GM20431 (cell line): ENCODE results near the gene NPR2.

Experiments
- in situ Hi-C: fragments of 300-500 bp; cut with MseI, MboI; formaldehyde crosslinking; loops from one replicate; pipeline ENCODE4 v1.15.0; 2020; ENCODE audit warnings: low sequenced_read_pairs; ENCODE audit not compliant: unreplicated experiment

NPR2 gene

DNA sequence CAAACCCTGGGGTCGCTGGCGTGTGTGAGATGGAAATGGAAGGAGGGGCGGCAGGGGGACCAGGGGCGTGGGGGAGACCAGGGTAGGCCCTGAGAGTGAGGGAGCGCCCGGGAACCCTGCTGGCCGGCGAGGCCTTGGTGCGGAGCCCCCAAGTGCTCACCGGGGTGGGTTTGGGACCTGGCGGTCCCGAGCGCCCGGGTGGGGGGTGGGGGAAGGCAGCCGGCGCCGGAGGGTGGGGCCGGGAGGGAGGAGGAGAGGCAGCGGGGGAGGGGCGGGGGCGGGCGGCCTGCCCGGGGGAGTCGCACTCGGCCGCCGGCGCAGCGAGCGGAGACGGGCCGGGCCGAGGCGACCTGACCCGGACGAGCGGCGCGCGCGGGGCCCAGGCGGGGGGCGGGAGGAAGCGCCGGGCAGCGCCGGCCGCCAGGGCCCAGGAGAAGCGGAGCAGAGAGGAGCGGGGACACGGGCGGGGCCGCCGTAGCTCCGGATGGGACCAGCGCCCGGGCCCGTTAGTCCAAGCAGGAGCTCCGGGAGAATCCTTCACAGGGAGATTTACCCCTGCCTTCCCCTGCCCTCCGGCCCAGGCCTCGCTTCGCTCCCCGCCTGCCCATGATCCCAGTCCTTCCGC lies at the start of gene NPR2:
TSS of gene NPR2 (plus strand) at position 295 of the 625 bp plus-strand sequence. CDS start 818 bp downstream, outside the sequence.
- in situ Hi-C loops: no loop called here

DNA sequence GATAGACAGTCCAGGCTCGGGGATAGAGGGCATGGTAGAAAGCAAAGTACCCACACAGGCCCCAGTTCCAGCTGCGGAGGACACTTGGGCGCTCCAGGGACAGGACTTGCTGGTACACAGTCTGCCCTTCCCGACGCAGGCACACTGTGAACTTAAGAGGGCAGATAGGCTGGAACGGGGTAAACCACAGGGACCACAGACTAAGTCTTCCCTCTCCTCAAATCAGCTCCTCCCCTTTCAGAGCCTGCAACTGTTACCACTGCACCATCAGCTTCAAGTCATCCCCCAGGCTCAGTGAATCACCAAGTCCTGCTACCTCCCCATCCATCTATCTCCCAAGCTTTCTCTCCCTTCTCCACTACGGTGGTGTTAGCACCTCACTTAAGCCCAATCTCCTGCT lies 49.7 kb upstream of the NPR2 start:
- in situ Hi-C loops: no loop called here

DNA sequence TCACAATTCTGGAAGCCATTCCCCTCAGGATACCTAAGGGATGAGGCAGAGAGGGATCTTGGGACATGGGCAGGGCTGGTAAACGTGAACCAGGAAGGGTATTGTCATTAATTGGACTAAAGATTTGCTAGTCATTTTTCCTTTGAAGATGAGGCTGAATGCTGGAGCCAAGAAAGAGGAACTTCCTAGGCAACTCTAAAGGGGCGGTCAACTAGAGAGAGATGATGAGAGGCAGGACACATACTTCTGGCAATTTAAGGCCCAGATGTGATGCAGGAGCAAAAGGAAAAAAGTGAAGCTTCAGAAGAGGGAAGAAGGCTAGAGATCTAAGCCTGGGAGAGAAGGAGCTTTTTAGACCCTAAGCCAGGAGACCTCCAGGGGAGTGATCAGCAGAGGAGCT lies 47.9 kb upstream of the NPR2 start:
- in situ Hi-C loops: no loop called here

DNA sequence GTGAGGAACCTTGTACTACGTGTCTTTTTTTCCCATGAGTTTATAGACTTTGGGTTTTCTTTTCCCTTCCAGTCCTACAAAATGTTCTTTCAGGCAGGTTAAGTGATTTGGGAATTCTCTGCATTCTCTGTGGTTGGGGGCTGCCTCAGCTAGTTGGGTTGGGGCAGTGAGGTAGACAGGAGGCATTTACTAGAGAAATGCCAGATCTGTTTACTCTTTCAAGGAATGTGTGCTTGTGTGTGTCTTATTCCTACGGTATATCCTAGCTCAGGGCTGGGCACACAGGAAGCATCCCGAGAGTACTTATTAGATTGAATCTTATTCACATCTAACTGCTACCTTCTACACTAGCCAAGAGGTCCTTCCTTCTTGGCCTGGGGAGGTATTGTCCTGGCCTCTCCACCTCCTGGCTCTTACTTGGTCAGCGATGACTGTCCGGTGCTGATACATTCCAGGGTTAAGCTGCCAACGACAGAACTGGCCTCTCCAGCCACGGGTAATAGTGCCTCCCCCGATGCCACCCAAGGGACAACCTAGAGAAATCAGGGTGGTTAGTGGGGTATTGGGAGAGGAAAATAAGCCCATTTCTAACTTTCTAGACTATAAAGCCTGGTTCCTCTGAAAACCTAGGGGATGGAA lies 47.4 kb upstream of the NPR2 start:
- in situ Hi-C loops: no loop called here

DNA sequence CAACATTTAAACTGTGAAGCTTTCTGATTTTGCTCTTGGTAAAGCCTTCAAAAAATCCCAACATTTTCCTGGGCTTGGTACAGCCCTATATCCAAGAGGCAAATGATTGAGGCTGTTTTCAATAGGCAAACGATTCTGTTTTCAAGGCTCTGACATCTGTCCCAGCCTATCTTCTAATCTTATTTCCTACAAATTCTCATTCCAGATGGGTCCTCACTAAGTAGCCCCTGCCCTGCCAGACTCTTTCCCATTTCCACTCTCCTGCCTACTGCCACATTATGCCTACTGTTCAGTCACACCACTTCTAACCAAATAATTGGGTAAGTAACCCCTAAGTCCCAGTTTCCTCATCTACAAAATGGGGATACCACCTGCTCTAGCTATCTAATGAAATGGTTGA lies 45.8 kb upstream of the NPR2 start:
- in situ Hi-C loops: no loop called here

DNA sequence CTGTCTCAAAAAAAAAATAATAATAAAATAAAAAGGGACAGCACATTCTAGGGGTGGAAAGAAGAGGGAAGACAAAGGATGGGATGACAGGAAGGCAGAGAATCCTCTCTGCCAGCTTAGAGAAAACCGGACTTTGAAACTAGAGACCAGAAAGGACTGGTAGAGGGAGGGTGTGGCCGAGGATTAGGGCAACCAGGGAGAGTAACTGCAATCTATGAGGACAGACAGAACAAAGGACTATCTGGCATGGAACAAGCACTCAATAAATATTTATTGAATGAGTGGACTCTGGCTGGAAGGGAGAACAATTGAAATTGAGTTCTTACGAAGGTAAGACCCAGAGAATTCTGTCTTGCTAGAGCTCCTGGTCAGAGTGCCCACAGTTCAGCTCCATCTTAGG lies 44.8 kb upstream of the NPR2 start:
- in situ Hi-C loops: no loop called here

DNA sequence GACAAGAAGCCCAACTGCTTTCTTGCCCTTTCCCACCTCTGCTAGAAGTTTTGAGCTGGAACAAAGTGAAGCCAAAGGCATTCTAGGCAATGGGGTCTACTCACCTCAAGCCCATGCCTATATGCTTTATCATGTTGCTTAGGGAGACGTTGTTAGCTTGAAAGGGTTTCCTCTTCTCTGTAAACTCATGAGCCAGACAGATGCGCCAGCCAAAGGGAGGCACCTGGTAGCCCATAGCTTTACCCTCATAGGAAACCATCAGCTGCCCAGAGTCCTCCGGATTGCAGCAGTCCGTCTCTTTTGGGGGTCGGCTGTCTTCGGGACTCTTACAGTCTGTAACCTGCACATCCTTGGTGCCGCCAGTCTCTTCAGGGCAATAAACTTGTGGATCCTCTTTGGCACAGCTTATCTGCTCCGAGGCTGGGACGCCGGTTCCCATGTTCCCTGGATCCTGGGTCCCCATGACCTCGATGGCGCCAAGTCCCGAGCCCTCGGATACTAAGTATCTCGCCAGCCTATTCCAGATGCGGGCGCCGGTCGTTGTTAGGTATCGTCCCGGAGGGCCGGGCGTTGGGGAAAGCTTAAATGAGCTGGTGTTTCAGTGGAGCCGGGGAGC lies 43.0 kb upstream of the NPR2 start:
- in situ Hi-C loops: no loop called here

DNA sequence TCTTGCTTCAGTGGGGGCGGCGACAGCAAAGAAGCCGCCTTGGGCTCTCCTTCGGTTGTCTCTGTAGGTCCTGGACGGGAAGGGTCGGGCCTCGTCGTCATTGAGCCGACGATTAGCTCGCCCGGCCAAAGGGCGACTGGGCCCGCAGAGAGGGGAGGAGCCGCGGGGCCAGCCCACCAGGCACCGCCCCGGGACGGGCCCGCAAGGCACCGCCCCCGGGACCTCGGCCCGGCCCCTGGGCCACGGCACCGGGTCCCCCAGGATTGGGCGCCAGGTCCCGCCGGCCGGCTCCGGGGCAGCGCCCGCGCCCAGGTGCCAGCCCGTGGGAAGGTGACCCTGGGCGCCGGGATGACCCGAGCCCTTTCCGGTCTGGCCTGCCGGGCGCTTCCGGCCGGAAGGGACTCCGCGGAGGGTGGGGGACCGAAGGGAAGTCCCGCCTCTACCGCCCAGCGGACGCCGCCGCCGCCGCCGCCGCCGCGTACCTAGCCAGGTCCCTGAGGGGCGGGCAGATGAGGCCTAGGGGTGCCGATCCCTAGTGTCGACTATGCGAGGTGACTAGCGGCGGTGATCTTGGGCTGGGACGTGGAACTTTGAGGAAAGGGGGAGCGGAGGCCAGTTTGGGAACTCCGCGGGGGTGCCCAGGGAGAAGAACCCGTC lies 42.4 kb upstream of the NPR2 start, which contains the start of the genes GBA2 and RGP1:
TSS of gene GBA2 (minus strand) at position 371 of the 657 bp plus-strand sequence. CDS start 524 bp downstream, outside the sequence.
TSS of gene RGP1 (plus strand) at position 430 of the 657 bp plus-strand sequence. CDS start 469 bp downstream, outside the sequence.
- in situ Hi-C loops: no loop called here

DNA sequence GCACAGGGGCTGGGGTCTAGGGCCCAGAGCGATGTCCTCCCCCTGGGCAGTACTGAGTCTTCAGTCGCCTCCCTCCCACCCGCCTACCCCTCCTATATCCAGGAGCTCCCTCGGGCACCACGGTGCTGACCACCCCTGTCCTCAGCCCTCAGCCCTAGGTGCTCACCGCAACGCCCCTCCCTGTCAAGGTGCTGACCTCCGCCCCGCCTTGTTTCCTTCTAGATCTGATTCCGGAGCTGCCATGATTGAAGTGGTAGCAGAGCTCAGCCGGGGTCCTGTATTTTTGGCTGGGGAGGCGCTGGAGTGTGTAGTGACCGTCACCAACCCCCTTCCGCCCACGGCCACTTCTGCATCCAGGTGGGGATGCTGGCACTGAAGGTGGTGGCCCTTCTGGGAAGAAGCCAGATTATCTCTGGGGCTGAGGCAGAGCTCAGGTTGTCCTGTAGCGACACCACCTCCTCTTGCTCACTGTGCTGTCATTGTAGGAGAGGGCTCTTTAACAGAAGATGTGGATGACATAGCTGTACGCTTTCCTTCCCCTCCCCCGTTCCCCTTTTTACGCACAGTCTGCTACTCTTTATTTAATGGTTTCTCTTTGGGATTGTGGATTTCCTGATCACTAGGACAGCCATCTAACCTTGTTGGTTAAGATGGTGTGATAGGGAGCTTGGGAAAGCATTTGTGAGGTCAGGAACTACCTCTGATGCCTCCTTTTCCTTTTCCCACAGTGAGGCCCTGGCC lies 41.7 kb upstream of the NPR2 start:
- in situ Hi-C loops: no loop called here

DNA sequence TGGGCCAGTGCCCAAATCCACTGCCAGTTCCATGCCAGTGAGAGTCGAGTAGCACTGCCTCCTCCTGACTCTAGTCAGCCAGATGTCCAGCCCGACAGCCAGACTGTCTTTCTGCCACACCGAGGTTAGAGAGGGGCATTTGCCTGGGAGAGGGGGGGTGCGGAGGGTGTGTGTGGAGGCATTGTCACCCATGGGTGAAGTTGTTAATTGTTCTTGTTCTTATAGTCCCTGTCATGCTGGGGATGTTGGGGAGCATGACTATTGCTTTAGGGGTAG lies 41.2 kb upstream of the NPR2 start:
- in situ Hi-C loops: no loop called here

DNA sequence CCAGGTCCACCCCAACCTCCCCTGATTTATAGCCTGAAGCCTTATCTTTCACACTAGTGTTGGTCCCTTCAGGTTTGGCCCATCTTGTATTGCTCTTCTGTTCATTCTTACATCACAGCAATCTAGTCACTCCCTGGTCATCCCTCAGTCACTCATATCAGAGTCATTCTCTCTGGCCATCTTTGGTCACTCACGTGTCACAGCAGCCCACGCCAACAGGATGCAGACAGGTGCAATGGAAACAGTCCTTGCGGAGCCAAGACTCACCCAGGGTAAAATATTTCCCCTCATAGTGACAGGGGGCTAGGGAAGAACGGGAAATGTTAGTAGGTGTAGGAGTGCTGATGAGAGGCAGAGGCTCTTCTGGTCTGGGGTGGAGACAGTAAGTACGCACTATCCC lies 37.9 kb upstream of the NPR2 start:
- in situ Hi-C loops: no loop called here

DNA sequence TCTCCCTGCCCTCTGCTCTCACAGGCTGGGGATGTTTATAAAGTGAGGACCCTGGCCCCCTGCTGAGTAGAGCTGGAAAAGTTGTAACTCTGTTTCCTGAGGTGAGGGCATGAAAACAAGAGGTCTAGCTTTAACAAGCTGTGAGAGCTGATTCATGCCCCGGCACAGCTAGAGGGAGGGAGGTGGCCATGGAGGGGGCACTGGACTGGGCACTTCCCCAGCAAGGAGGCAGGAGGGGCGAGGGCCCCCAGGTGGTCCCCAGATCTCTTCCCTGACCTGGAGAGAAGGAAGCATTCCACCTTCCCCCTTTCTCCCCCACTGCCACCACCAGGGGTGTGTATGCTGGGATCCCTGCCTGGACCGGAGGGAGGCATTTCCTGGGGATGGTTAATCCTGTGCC lies 37.1 kb upstream of the NPR2 start, which contains the start of gene MSMP:
TSS of gene MSMP (minus strand) at position 13 of the 400 bp plus-strand sequence. CDS start 147 bp downstream, outside the sequence.
- in situ Hi-C loops: no loop called here

DNA sequence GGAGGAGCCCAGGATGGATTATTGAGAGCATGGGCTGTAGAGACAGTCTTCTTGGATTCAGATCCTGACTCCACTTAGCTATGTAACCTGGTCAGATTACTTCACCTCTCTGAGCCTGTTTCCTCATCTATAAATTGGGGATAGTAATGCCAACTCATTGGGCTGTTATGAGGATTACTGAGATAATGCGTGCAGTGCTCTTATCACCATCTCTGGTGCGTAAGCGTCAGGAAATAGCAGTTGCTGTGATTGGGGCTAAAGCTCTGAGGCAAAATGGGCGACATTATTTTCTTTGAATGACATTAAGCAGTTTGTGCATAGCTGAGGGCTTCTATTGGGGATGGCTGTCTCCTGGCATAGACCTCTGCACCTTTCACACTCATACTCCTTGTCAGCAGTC lies 36.3 kb upstream of the NPR2 start:
- in situ Hi-C loops: no loop called here

DNA sequence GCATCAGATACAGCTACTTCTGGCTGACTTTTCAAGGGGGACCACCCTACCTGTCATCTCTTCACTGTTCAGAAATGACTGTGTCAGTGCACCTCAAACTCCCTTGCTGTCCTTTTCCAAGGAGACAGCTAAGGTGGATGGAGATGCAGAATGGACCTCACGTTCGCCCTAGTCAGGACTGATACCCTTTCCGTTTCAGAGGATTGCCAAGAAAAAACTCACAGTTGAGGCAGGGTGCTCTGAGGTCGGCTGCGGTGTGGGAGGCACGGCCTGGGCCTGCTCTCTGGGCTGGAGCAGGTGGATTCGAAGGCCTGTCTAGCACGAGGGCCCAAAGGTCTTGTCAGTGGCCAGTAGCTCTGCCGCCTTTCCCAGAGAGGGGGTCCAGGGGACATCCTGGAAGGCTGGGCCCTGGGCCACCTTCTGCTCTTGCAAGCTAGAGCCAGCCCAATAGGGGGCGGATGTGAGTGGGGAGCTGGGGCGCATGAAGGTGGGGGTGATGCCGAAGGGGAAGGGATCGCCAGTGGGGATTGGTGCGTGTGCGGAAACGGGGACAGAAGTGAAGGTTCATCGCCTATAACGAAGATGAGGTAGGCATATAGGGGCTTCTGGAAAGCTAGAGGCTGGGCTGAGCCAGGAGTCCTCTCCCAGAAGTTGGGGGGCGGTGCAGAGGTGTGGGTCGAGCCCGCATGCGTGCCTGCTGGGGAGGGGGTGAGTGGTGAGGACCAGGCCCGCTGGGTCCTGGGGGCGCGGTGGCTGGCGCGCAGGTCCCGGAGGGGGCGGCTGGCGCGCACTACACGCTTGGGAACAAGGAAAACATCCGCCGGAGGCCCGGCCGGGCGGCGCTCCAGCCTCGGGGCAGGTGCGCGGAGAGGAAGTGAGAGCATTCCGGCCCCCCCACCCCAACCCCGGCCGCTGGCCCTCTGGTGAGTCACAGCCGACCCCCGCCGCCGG lies 34.8 kb upstream of the NPR2 start:
- in situ Hi-C loops: no loop called here

DNA sequence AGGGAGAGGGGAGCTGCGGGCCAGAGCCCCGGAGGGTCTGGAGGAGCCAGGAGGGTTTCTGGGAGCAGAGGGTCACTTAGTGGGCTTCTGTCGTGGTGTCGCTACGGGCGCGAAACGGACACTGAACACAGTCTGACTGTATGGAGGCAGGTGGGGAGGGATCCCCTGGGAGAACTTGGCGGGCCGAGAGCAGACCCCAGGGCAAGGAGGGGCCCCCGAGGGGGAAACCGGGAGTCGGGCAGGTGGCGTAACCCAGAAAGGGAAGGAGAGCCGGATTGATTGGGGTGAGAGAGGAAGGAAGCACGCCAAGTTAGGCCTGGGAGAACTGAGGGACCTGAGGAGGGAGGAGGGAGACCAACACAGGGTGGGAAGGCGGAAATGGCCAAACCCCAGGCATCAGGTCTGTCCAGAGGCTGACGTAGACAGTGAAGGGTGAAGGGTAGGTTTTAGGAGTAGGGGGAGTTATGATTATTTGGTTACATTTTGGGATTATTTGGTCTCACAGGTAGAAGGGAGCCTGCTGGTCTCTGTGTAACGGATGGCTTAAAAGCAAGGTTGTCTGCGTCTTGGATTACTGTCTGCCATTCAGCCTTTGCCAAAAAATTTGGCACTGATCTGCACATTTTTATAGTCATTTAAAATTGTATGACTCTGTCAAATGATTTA lies 34.0 kb upstream of the NPR2 start:
- in situ Hi-C loops: no loop called here

DNA sequence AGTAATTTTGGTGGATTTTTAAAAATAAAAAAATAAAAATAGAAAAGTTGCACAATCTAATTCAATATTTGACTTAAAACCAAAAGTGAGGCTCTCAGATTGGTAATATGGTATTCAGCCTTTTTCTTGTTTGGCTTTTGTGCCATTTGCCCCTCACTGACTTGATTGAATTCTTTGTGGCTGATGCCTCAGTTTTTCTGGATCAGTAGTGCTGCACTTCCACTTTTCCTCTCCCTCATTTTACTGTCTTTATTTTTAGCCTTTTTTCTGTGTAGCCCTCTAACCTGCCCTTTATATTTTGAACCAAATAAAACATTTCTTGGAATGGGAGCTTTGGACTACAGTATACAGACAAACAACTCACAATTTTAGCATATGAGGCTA lies 33.5 kb upstream of the NPR2 start:
- in situ Hi-C loops: no loop called here

DNA sequence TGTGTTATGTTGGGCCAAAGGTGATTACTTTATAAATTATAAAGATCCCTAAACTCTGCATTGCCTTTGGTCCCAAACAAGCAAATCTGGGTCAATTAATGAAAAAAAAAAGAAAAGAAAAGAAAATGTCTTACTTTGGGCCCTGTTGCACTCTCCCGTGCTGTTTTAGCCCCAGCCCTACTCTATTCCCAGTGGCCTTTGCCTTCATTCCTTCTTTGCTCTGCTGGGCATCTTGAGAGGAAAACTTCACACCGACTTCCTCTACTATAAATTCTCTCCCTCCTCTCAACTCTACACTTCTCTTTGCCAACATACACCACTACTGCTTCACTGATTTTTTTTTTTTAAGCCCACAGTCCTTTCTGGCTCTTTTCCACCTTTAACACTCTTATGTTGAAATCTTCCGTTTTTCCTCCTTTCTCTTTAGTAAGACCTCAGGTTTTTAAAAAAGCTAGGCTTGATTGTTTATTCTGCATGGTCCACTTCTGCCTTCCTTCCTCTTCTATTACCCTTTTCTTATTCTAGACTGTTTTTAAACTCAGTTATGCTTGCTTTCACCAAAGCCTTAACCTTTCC lies 32.8 kb upstream of the NPR2 start:
- in situ Hi-C loops: no loop called here

DNA sequence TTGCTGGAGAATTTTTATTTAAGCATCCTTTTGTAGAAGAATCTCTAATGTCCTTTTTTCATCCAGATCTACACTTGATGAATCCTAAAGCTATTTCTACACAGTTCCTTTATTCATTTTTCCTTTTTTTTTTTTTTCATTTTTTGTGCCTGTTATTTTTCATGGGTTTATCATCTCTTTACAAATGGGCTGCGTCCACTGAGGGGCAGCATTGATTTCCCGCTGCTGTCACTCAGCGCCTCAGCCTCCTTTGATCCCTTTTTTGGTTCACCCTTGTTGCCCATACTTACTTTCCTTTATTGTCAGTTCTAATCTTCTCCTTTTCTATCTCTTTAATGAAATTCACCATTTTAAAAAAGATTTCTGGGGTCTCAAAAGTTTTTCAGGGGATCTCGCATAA lies 31.6 kb upstream of the NPR2 start:
- in situ Hi-C loops: no loop called here
